PFSK-1 (cell line): ENCODE results near the gene MDN1.

ENCODE experiments used
- POLR2AphosphoS5 ChIP-seq: IDR thresholded peaks from 2 replicates; pipeline ENCODE4 v1.6.1; 2012; ENCODE audit warnings: low read depth, mild to moderate bottlenecking, control low read depth, low read length, moderate library complexity
- REST ChIP-seq, 2 experiments: IDR thresholded peaks; 2 replicates each; pipeline versions ENCODE4 v1.6.1 to v1.8.0; 2011 to 2012; ENCODE audit warnings: low read depth in 2 of 2, low read length in 2 of 2, control low read depth in 1 of 2, inconsistent platforms in 1 of 2, mild to moderate bottlenecking in 1 of 2, moderate library complexity in 1 of 2; ENCODE audit not compliant: insufficient read depth in 1 of 2
- SIN3A ChIP-seq: IDR thresholded peaks from 2 replicates; pipeline ENCODE4 v1.6.1; 2012; ENCODE audit warnings: mild to moderate bottlenecking, low read length, moderate library complexity, borderline replicate concordance; ENCODE audit not compliant: insufficient read depth
- TAF1 ChIP-seq: IDR thresholded peaks from 2 replicates; pipeline ENCODE4 v1.6.1; 2012; ENCODE audit warnings: low read length, control low read depth, borderline replicate concordance; ENCODE audit not compliant: insufficient read depth

GRCh38 chr6:89769572-89769971 lies 50.0 kb downstream of the MDN1 start:
- TF ChIP-seq REST (IDR thresholded peaks at IDR 0.05; ENCODE audit: insufficient read depth in 1 of 2, low read depth in 2 of 2, low read length in 2 of 2), result no peak
- no peak for TF ChIP-seq SIN3A
- no peak for TF ChIP-seq POLR2AphosphoS5
- no peak for TF ChIP-seq TAF1
